Measurements from ENCODE around the gene CRYBB3.
"Not testable (repeated sequence)": the region's sequence is repeated elsewhere in the genome, so short reads cannot be mapped to it uniquely, and the experiment has no call there.

DNA sequence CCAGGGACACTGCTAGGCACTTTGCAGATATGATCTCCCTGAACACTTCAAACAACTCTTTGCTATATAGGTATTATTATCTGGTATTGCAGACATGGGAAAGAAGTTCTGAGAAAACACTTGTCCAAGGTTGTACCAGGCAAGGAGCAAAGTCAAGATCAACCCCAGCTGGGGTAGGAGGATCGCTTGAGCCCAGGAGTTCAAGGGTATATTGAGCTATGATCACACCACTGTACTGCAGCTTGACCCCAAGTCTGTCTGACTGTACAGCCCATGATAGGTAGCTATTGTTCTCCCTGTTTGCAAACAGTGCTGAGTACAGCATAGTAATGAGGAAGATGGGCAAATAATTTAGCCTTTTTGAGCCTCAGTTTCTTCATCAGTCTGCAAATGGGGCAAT is 55.5 kb downstream of the CRYBB3 start:
- TF ChIP-seq TAF1 (IDR thresholded peaks at IDR 0.05; ENCODE audit: borderline replicate concordance, low read depth, low read length); POLR2AphosphoS5 (IDR thresholded peaks at IDR 0.05; ENCODE audit: low read depth, low read length); POLR2A (IDR thresholded peaks at IDR 0.05; ENCODE audit: low read depth, low read length): not testable (repeated sequence)
